Tibial artery (tissue), 4 donors: Measurements from ENCODE around the gene MKNK1.

Experiments used
- DNase-seq, 2 donors: peaks; one replicate each; pipeline ENCODE4 v3.0.0-alpha.2; 2019
- H3K27ac ChIP-seq, 2 donors: fragments of 200-600 bp; sonication (generic) in 1 of 2; 1 replicate in 1 of 2; 2 replicates in 1 of 2; pipeline ENCODE4 v1.5.1; 2018 to 2019; ENCODE audit warnings: mild to moderate bottlenecking in 1 of 2
- H3K27me3 ChIP-seq, 2 donors: fragments of 200-600 bp; sonication (generic) in 1 of 2; one replicate each; pipeline versions ENCODE4 v1.5.1 to v1.6.0; 2016 to 2019
- H3K36me3 ChIP-seq, 3 donors: fragments of 200-600 bp; sonication (generic) in 2 of 3; one replicate each; pipeline ENCODE4 v1.5.1; 2016 to 2019; ENCODE audit warnings: mild to moderate bottlenecking in 2 of 3
- H3K4me1 ChIP-seq, 4 donors: fragments of 200-600 bp; sonication (generic) in 2 of 4; 1 replicate in 3 of 4; 2 replicates in 1 of 4; pipeline ENCODE4 v1.5.1; 2016 to 2019
- H3K4me3 ChIP-seq, 2 donors: fragments of 200-600 bp; sonication (generic) in 1 of 2; 1 replicate in 1 of 2; 2 replicates in 1 of 2; pipeline ENCODE4 v1.5.1; 2018 to 2019; ENCODE audit warnings: mild to moderate bottlenecking in 2 of 2
- H3K9me3 ChIP-seq, 3 donors: fragments of 200-600 bp; sonication (generic) in 1 of 3; one replicate each; pipeline ENCODE4 v1.5.1; 2016 to 2019
- intact Hi-C: fragments of 100-400 bp; cut with DNase I; formaldehyde crosslinking; loops from one replicate; pipeline ENCODE4 v1.15.0; 2023; ENCODE audit warnings: low total_unique reads
- TF ChIP-seq, protein P1 (sequence below), 2 experiments: fragments of 200-600 bp in 1 of 2; fragments of 450-650 bp in 1 of 2; IDR thresholded peaks; one replicate each; pipeline ENCODE4 v1.5.1; 2017 to 2019; ENCODE audit warnings: antibody characterized with exemption in 2 of 2, mild to moderate bottlenecking in 1 of 2, moderate library complexity in 1 of 2

The MKNK1 gene

DNA sequence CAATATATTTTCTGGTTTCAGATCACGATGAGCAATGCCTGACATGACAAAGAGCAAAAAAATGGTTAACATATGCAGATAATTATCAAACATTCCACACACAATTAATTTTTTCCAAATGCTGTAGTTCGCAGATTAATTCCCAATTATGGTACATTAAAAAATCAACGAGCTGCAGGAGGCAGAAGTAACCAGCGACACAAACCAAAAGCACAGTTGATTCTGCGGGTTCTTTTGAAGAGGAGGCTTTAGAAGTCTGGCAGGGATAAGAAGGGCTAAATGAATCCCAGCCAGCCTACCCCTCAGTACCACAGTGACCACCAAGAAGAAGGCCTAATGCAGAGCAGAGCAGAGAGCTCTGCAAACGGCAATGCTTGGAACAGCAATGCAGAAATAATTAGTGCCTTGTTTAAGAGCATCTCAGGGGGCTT, 35.6 kb downstream of the MKNK1 start:
- intact Hi-C loops = no loop called here
- Histone ChIP-seq H3K9me3 (no peaks in the 10 kb centered on the region), H3K4me1 (peaks cover 0 to 4% (median 0%) of the 10 kb centered on the region in 4 donors), H3K4me3 (no peak overlapping the region), H3K36me3 (peaks cover 32 to 78% (median 42%) of the 10 kb centered on the region in 3 donors), H3K27me3 (no peaks in the 10 kb centered on the region), H3K27ac (no peak overlapping the region)
- DNase-seq = no peak
- TF ChIP-seq, protein P1, sequence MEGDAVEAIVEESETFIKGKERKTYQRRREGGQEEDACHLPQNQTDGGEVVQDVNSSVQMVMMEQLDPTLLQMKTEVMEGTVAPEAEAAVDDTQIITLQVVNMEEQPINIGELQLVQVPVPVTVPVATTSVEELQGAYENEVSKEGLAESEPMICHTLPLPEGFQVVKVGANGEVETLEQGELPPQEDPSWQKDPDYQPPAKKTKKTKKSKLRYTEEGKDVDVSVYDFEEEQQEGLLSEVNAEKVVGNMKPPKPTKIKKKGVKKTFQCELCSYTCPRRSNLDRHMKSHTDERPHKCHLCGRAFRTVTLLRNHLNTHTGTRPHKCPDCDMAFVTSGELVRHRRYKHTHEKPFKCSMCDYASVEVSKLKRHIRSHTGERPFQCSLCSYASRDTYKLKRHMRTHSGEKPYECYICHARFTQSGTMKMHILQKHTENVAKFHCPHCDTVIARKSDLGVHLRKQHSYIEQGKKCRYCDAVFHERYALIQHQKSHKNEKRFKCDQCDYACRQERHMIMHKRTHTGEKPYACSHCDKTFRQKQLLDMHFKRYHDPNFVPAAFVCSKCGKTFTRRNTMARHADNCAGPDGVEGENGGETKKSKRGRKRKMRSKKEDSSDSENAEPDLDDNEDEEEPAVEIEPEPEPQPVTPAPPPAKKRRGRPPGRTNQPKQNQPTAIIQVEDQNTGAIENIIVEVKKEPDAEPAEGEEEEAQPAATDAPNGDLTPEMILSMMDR (IDR thresholded peaks at IDR 0.05) = no peak

DNA sequence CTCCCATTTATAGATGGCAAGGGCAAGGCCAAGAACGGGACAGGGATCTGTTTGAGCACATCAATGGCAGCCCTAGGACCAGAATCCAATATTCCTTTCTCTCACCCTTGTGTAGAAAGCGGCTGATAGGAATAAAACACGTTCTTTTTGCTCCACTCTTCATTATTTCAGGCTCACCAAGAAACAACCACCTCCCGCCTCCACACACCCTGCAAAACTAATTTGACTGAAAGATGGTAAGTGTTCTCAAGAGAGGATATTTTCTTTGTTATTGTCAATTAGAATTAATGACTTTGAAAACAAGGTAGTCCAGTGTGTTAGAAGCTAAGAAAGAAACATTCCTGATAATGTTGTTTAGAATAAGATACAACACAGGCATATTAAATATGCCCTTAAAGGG, 40.7 kb downstream of the MKNK1 start:
- no peak for DNase-seq
- H3K36me3 ChIP-seq = peaks cover 63 to 96% (median 71%) of the 10 kb centered on the region in 3 donors
- no peaks in the 10 kb centered on the region for H3K27me3 ChIP-seq
- intact Hi-C loops = no loop called here
- TF ChIP-seq, protein P1 (IDR thresholded peaks at IDR 0.05) = no peak
- no peak overlapping the region for H3K27ac ChIP-seq
- H3K4me3 ChIP-seq = no peak overlapping the region
- H3K4me1 ChIP-seq = no peaks in the 10 kb centered on the region
- no peaks in the 10 kb centered on the region for H3K9me3 ChIP-seq

DNA sequence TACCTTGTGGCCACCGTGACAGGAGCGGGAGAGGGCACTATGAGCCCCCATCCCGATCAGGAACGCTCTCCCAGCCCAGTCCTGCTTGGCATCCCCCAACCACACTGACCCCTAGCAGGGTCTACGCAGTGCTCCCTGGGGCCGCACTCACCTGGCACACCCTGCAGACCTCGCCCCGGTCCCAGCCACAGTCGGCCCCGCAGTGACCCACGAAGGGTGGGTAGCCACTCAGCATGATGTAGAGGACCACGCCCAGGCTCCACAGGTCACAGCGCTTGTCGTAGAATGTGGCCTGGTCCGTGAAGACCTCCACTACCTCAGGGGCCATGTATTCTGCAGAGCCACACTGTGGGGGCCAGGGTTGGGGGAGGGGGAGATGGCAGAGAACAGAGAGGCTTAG, 41.6 kb downstream of the MKNK1 start:
- Histone ChIP-seq H3K4me1 (no peaks in the 10 kb centered on the region), H3K27ac (no peak overlapping the region), H3K36me3 (peaks cover 59 to 94% (median 76%) of the 10 kb centered on the region in 3 donors), H3K9me3 (no peaks in the 10 kb centered on the region), H3K27me3 (no peaks in the 10 kb centered on the region), H3K4me3 (no peak overlapping the region)
- TF ChIP-seq, protein P1 (IDR thresholded peaks at IDR 0.05) = no peak
- DNase-seq = no peak
- intact Hi-C loops = no loop called here

GRCh38 chr1:46558966-46559365, 45.1 kb downstream of the MKNK1 start:
- no peak overlapping the region for H3K4me3 ChIP-seq
- H3K36me3 ChIP-seq = peaks cover 34 to 60% (median 51%) of the 10 kb centered on the region in 3 donors

GRCh38 chr1:46558141-46558963, 45.7 kb downstream of the MKNK1 start:
- no peak overlapping the region for H3K27ac ChIP-seq
- H3K9me3 ChIP-seq = no peaks in the 10 kb centered on the region
- no peaks in the 10 kb centered on the region for H3K27me3 ChIP-seq
- intact Hi-C loops = no loop called here
- H3K4me1 ChIP-seq = no peaks in the 10 kb centered on the region
- no peak for DNase-seq
- TF ChIP-seq, protein P1 (IDR thresholded peaks at IDR 0.05) = no peak
- H3K4me3 ChIP-seq = no peak overlapping the region
- H3K36me3 ChIP-seq = peaks cover 30 to 54% (median 51%) of the 10 kb centered on the region in 3 donors

More at GRCh38 chr1:46558966-46559365, 45.1 kb downstream of the MKNK1 start:
- H3K27ac ChIP-seq = no peak overlapping the region
- no peaks in the 10 kb centered on the region for H3K27me3 ChIP-seq
- H3K9me3 ChIP-seq = no peaks in the 10 kb centered on the region
- no peak for DNase-seq
- TF ChIP-seq, protein P1 (IDR thresholded peaks at IDR 0.05) = no peak
- intact Hi-C loops = no loop called here
- H3K4me1 ChIP-seq = no peaks in the 10 kb centered on the region
